ENCODE results near the gene MYL4. TPM values are rescaled to one million over a fixed set of nuclear protein-coding genes. Genes with fewer than 3 reads are reported as not detected.

Gene MYL4
- 2.0 TPM for polyA plus RNA-seq (2013, experiment 1 of 2)
- polyA plus RNA-seq (2013, experiment 2 of 2): 2.3 TPM

DNA sequence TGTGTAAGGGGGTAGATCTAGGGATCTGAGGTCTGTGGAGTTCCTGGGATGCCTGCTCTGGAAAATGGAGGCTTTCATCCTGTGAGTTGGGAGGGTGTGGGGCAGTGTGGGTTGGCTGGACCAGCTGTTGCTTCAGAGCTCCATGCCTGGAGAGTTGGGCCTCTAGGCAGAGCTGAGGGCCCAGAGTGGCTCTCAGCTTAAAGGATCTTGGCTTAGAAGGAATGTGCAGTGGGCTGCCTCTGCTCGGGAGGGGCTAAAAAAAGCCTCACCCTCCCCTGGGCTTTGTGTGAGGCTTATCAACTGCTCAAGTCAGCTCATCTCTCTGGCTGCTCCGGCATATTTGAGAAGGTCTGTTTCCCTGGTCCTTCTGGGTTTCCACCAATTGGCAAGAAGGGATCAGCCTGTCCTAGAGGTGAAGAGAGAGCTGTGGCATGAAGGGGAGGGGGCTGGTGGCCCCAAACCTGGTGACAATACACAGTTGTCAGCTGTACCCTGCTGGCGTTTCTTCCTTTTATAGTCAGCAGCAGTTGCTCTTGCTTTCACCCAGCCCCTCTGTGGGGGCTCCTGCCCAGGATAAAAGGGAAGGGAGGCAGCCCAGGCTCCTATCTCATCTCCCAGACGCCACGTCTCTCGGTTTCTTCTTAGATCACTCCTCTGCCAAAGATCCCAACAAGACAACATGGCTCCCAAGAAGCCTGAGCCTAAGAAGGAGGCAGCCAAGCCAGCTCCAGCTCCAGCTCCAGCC, at the start of gene MYL4:
Gene MYL4, plus strand, starts transcription at position 605 of the 745 bp plus-strand sequence. Its CDS starts 75 bp downstream, at position 680.
- Histone ChIP-seq H3K9me3 (replicated peaks in 1 of 2; ENCODE audit: control insufficient read depth in 2 of 2, insufficient read depth in 1 of 2, low read depth in 1 of 2, low read length in 2 of 2) (no peaks in the 10 kb centered on the region), H2BK5ac (ENCODE audit: low read length) (no peak within 1 kb of the TSS), H3K4me2 (ENCODE audit: insufficient read depth, low read length, poor library complexity, severe bottlenecking) (no peak within 1 kb of the TSS), H2BK15ac (ENCODE audit: low read length) (peak within 1 kb of the TSS; percentile 6), H3K4me3 (ENCODE audit: low read length in 2 of 2) (no peak within 1 kb of the TSS), H3K36me3 (replicated peaks in 1 of 2; ENCODE audit: control insufficient read depth in 2 of 2, insufficient read depth in 2 of 2, low read length in 2 of 2) (no peaks in the 10 kb centered on the region), H4K91ac (ENCODE audit: low read depth, low read length, poor library complexity) (no peak within 1 kb of the TSS), H3K27me3 (ENCODE audit: control insufficient read depth in 3 of 3, insufficient read depth in 3 of 3, low read depth in 1 of 3, low read length in 3 of 3) (peaks cover 0 to 31% (median 0%) of the 10 kb centered on the region in 3 experiments), H3K14ac (ENCODE audit: low read length) (peak within 1 kb of the TSS; percentile 47), H4K8ac (ENCODE audit: low read depth, low read length) (no peak within 1 kb of the TSS), H2BK120ac (ENCODE audit: low read depth, low read length) (peak within 1 kb of the TSS; percentile 61), H2AK5ac (ENCODE audit: low read depth, low read length) (no peak within 1 kb of the TSS), H3K4ac (ENCODE audit: low read length) (no peak within 1 kb of the TSS), H3K4me1 (ENCODE audit: control insufficient read depth in 2 of 2, insufficient read depth in 1 of 2, low read depth in 1 of 2, low read length in 2 of 2) (peaks cover 8 to 17% of the 10 kb centered on the region in 2 donors), H3K9ac (ENCODE audit: low read depth, low read length, poor library complexity) (no peak within 1 kb of the TSS), H2BK12ac (ENCODE audit: low read length) (no peak within 1 kb of the TSS), H2AFZ (ENCODE audit: low read length) (peak within 1 kb of the TSS; percentile 18), H3K27ac (replicated peaks; ENCODE audit: low read length) (no peak within 1 kb of the TSS), H3K18ac (ENCODE audit: low read length) (peak within 1 kb of the TSS; percentile 78), H3K79me1 (ENCODE audit: low read depth, low read length) (no peaks in the 10 kb centered on the region), H3K23ac (ENCODE audit: low read depth, low read length, poor library complexity) (no peak within 1 kb of the TSS)
- WGBS, 2 donors (ENCODE audit: extremely low coverage in 2 of 2, insufficient read length in 2 of 2, insufficient replicate concordance in 1 of 2): no CpG with 5 or more reads among the region's 6 CpGs
- DNase-seq (ENCODE audit: low spot score): no peak

DNA sequence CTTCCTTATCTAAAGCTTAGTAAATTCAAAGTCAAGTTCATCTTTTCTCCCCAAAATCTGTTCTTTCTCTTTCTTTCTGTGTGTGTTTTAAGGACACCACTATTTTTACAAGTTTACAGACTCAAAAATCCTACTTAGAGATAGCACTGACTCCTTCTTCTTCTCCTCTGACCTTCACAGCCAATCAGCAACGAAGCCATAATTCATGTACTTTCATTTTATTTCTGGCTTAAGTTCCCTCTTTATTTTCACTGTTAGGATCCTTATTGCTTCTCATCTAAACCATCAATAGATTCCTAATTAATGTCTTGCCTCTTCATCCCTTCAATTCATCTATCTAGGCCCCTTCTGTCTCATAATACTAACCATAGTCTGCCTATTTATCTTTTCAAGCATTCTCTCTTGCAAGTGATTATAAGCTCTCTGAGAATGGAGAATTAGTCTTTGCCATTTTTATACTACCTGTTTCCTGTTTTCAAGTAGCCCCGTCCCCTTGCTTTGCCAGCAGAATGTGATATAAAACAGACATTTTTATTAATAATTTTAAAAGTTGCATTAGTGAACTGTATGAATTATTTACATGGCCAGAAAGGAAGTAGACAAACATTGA, 47.0 kb upstream of the MYL4 start:
- Histone ChIP-seq H3K27ac (replicated peaks; ENCODE audit: low read length) (no peak overlapping the region), H2AFZ (ENCODE audit: low read length) (no peak overlapping the region), H3K4me1 (ENCODE audit: control insufficient read depth in 2 of 2, insufficient read depth in 1 of 2, low read depth in 1 of 2, low read length in 2 of 2) (no peaks in the 10 kb centered on the region), H2BK5ac (ENCODE audit: low read length) (no peak overlapping the region), H3K79me1 (ENCODE audit: low read depth, low read length) (peaks cover 2% of the 10 kb centered on the region), H4K91ac (ENCODE audit: low read depth, low read length, poor library complexity) (no peak overlapping the region), H3K27me3 (ENCODE audit: control insufficient read depth in 3 of 3, insufficient read depth in 3 of 3, low read depth in 1 of 3, low read length in 3 of 3) (no peaks in the 10 kb centered on the region), H3K23ac (ENCODE audit: low read depth, low read length, poor library complexity) (no peak overlapping the region), H4K8ac (ENCODE audit: low read depth, low read length) (no peak overlapping the region), H3K9ac (ENCODE audit: low read depth, low read length, poor library complexity) (no peak overlapping the region), H3K9me3 (replicated peaks in 1 of 2; ENCODE audit: control insufficient read depth in 2 of 2, insufficient read depth in 1 of 2, low read depth in 1 of 2, low read length in 2 of 2) (no peaks in the 10 kb centered on the region), H3K4me3 (ENCODE audit: low read length in 2 of 2) (no peak overlapping the region), H2AK5ac (ENCODE audit: low read depth, low read length) (no peak overlapping the region), H3K4me2 (ENCODE audit: insufficient read depth, low read length, poor library complexity, severe bottlenecking) (no peak overlapping the region), H3K36me3 (replicated peaks in 1 of 2; ENCODE audit: control insufficient read depth in 2 of 2, insufficient read depth in 2 of 2, low read length in 2 of 2) (peaks cover 18 to 97% of the 10 kb centered on the region in 2 donors), H3K14ac (ENCODE audit: low read length) (no peak overlapping the region), H3K18ac (ENCODE audit: low read length) (no peak overlapping the region), H3K4ac (ENCODE audit: low read length) (no peak overlapping the region), H2BK12ac (ENCODE audit: low read length) (no peak overlapping the region), H2BK120ac (ENCODE audit: low read depth, low read length) (no peak overlapping the region), H2BK15ac (ENCODE audit: low read length) (no peak overlapping the region)
- no CpG with 5 or more reads among the region's 2 CpGs for WGBS, 2 donors (ENCODE audit: extremely low coverage in 2 of 2, insufficient read length in 2 of 2, insufficient replicate concordance in 1 of 2)
- DNase-seq (ENCODE audit: low spot score): no peak

DNA sequence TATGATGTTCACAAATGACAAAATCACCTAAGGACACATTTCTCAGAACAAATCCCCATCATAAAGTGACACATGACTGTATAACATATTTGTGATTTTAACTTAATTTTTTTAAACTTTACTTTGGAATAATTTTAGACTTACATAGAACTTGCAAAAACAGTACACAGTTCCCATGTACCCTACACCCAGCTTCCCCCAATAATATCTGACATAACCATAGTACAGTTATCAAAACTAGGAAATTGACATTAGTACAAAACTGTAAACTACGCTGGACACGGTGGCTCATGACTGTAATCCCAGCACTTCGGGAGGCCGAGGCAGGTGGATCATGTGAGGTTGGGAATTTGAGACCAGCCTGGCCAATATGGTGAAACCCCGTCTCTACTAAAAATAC, 44.9 kb upstream of the MYL4 start:
- Histone ChIP-seq H2BK15ac (ENCODE audit: low read length) (no peak overlapping the region), H2BK120ac (ENCODE audit: low read depth, low read length) (no peak overlapping the region), H3K4me1 (ENCODE audit: control insufficient read depth in 2 of 2, insufficient read depth in 1 of 2, low read depth in 1 of 2, low read length in 2 of 2) (no peaks in the 10 kb centered on the region), H3K9me3 (replicated peaks in 1 of 2; ENCODE audit: control insufficient read depth in 2 of 2, insufficient read depth in 1 of 2, low read depth in 1 of 2, low read length in 2 of 2) (no peaks in the 10 kb centered on the region), H2AK5ac (ENCODE audit: low read depth, low read length) (no peak overlapping the region), H3K9ac (ENCODE audit: low read depth, low read length, poor library complexity) (no peak overlapping the region), H3K27ac (replicated peaks; ENCODE audit: low read length) (no peak overlapping the region), H2BK12ac (ENCODE audit: low read length) (no peak overlapping the region), H3K14ac (ENCODE audit: low read length) (no peak overlapping the region), H3K4me3 (ENCODE audit: low read length in 2 of 2) (no peak overlapping the region), H3K27me3 (ENCODE audit: control insufficient read depth in 3 of 3, insufficient read depth in 3 of 3, low read depth in 1 of 3, low read length in 3 of 3) (no peaks in the 10 kb centered on the region), H2BK5ac (ENCODE audit: low read length) (no peak overlapping the region), H3K79me1 (ENCODE audit: low read depth, low read length) (peaks cover 2% of the 10 kb centered on the region), H2AFZ (ENCODE audit: low read length) (no peak overlapping the region), H3K36me3 (replicated peaks in 1 of 2; ENCODE audit: control insufficient read depth in 2 of 2, insufficient read depth in 2 of 2, low read length in 2 of 2) (peaks cover 21 to 97% of the 10 kb centered on the region in 2 donors), H3K18ac (ENCODE audit: low read length) (no peak overlapping the region), H3K4me2 (ENCODE audit: insufficient read depth, low read length, poor library complexity, severe bottlenecking) (no peak overlapping the region), H4K91ac (ENCODE audit: low read depth, low read length, poor library complexity) (no peak overlapping the region), H3K23ac (ENCODE audit: low read depth, low read length, poor library complexity) (no peak overlapping the region), H3K4ac (ENCODE audit: low read length) (no peak overlapping the region), H4K8ac (ENCODE audit: low read depth, low read length) (no peak overlapping the region)
- DNase-seq (ENCODE audit: low spot score): no peak
- no CpG with 5 or more reads among the region's 5 CpGs for WGBS, 2 donors (ENCODE audit: extremely low coverage in 2 of 2, insufficient read length in 2 of 2, insufficient replicate concordance in 1 of 2)

DNA sequence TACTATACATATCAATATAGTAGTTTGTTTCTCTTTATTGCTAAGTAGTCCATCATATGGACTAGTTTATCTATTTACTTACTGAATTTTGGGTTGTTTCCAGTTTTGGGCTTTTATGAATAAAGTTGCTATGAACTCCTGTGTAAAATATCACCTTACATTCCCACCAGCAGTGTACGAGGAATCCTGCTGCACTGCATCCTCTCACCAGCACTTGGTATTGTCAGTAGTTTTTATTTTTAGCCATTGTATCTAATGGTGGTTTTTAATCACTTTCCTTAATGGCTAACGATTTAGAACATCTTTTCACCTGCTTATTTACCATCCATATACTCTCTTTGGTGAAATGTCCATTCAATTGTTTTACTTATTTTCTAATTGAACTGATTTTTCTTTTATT, 44.0 kb upstream of the MYL4 start:
- Histone ChIP-seq H3K4me1 (ENCODE audit: control insufficient read depth in 2 of 2, insufficient read depth in 1 of 2, low read depth in 1 of 2, low read length in 2 of 2) (no peaks in the 10 kb centered on the region), H2BK15ac (ENCODE audit: low read length) (no peak overlapping the region), H3K79me1 (ENCODE audit: low read depth, low read length) (no peaks in the 10 kb centered on the region), H3K4me3 (ENCODE audit: low read length in 2 of 2) (no peak overlapping the region), H3K36me3 (replicated peaks in 1 of 2; ENCODE audit: control insufficient read depth in 2 of 2, insufficient read depth in 2 of 2, low read length in 2 of 2) (peaks cover 15 to 97% of the 10 kb centered on the region in 2 donors), H3K14ac (ENCODE audit: low read length) (no peak overlapping the region), H3K18ac (ENCODE audit: low read length) (no peak overlapping the region), H2BK5ac (ENCODE audit: low read length) (no peak overlapping the region), H2BK120ac (ENCODE audit: low read depth, low read length) (no peak overlapping the region), H3K27me3 (ENCODE audit: control insufficient read depth in 3 of 3, insufficient read depth in 3 of 3, low read depth in 1 of 3, low read length in 3 of 3) (no peaks in the 10 kb centered on the region), H2AK5ac (ENCODE audit: low read depth, low read length) (no peak overlapping the region), H3K4me2 (ENCODE audit: insufficient read depth, low read length, poor library complexity, severe bottlenecking) (no peak overlapping the region), H3K27ac (replicated peaks; ENCODE audit: low read length) (no peak overlapping the region), H3K9ac (ENCODE audit: low read depth, low read length, poor library complexity) (no peak overlapping the region), H4K91ac (ENCODE audit: low read depth, low read length, poor library complexity) (no peak overlapping the region), H3K23ac (ENCODE audit: low read depth, low read length, poor library complexity) (no peak overlapping the region), H3K4ac (ENCODE audit: low read length) (no peak overlapping the region), H3K9me3 (replicated peaks in 1 of 2; ENCODE audit: control insufficient read depth in 2 of 2, insufficient read depth in 1 of 2, low read depth in 1 of 2, low read length in 2 of 2) (no peaks in the 10 kb centered on the region), H2AFZ (ENCODE audit: low read length) (no peak overlapping the region), H4K8ac (ENCODE audit: low read depth, low read length) (no peak overlapping the region), H2BK12ac (ENCODE audit: low read length) (no peak overlapping the region)
- no peak for DNase-seq (ENCODE audit: low spot score)
- no CpG with 5 or more reads among the region's 2 CpGs for WGBS, 2 donors (ENCODE audit: extremely low coverage in 2 of 2, insufficient read length in 2 of 2, insufficient replicate concordance in 1 of 2)
